H1 (cell line): ENCODE measurements around the gene ACTN4. TPM values are rescaled to one million over a fixed set of nuclear protein-coding genes. Genes with fewer than 3 reads are reported as not detected.

Experiments
- CTCF ChIA-PET: fragments of 300-600 bp; sonication (Branson Sonifier 250); formaldehyde crosslinking; loops from one replicate; lab custom pipeline; 2021; ENCODE audit not compliant: partially characterized antibody; lab: Charles Lee
- POLR2A ChIA-PET: fragments of 300-600 bp; sonication (Branson Sonifier 250); formaldehyde crosslinking; loops from one replicate; lab custom pipeline; 2021; ENCODE audit warnings: inconsistent platforms; ENCODE audit not compliant: partially characterized antibody; lab: Charles Lee
- DNase-seq, 2 experiments: peaks; one replicate each; pipeline versions ENCODE4 v3.0.0 to v3.0.0-alpha.2; 2010 to 2022; ENCODE audit warnings: low spot score in 2 of 2, low read depth in 1 of 2, mixed read lengths in 1 of 2
- FAIRE-seq: peaks from 2 replicates; lab custom pipeline; 2011; peaks lifted over from hg19 to GRCh38; lab: Jason Lieb, UNC
- H2AFZ ChIP-seq: 2 replicates; pipeline ENCODE4 v1.8.1; 2012; ENCODE audit warnings: low read length, inconsistent platforms
- H2AK5ac ChIP-seq: 2 replicates; pipeline ENCODE4 v1.6.1; 2013; ENCODE audit warnings: low read depth, low read length
- H2BK120ac ChIP-seq: replicated peaks from 2 replicates; pipeline ENCODE3; 2013; ENCODE audit warnings: low read depth, low read length, inconsistent platforms
- H2BK12ac ChIP-seq: 2 replicates; pipeline ENCODE4 v1.6.1; 2013; ENCODE audit warnings: low read depth, low read length
- H2BK15ac ChIP-seq: 2 replicates; pipeline ENCODE4 v1.6.1; 2013; ENCODE audit warnings: low read length
- H2BK20ac ChIP-seq: 2 replicates; pipeline ENCODE4 v1.6.1; 2013; ENCODE audit warnings: low read length
- H2BK5ac ChIP-seq: 2 replicates; pipeline ENCODE4 v1.6.1; 2013; ENCODE audit warnings: low read depth, low read length
- H3K14ac ChIP-seq: 2 replicates; pipeline ENCODE4 v1.6.1; 2013; ENCODE audit warnings: inconsistent platforms; ENCODE audit not compliant: insufficient read length
- H3K18ac ChIP-seq: 2 replicates; pipeline ENCODE4 v1.6.1; 2013; ENCODE audit warnings: low read length; ENCODE audit errors: extremely low read depth
- H3K23ac ChIP-seq: 2 replicates; pipeline ENCODE4 v1.6.1; 2013; ENCODE audit warnings: inconsistent platforms; ENCODE audit not compliant: insufficient read length
- H3K23me2 ChIP-seq: 2 replicates; pipeline ENCODE4 v1.6.1; 2013; ENCODE audit warnings: low read depth, low read length
- H3K27ac ChIP-seq: 2 replicates; pipeline ENCODE4 v1.6.1; 2011; ENCODE audit warnings: low read depth, low read length, inconsistent platforms
- H3K27me3 ChIP-seq, 4 experiments: replicated peaks in 1 of 4; 1 replicate in 1 of 4; 2 replicates in 3 of 4; pipeline versions ENCODE4 v1.6.1 to v1.8.1; 2011 to 2013; ENCODE audit warnings: low read length in 3 of 4, mild to moderate bottlenecking in 3 of 4, inconsistent platforms in 2 of 4, mixed read lengths in 2 of 4, moderate library complexity in 1 of 4; ENCODE audit not compliant: control insufficient read depth in 3 of 4, insufficient read depth in 3 of 4; ENCODE audit errors: extremely low read depth in 1 of 4
- H3K36me3 ChIP-seq, 4 experiments: 2 replicates each; pipeline versions ENCODE4 v1.6.1 to v1.8.1; 2011 to 2013; ENCODE audit warnings: mild to moderate bottlenecking in 4 of 4, low read length in 3 of 4, moderate library complexity in 2 of 4, control low read depth in 1 of 4, inconsistent platforms in 1 of 4; ENCODE audit not compliant: insufficient read depth in 4 of 4, control insufficient read depth in 2 of 4
- H3K4ac ChIP-seq: replicated peaks from 2 replicates; pipeline ENCODE3; 2013; ENCODE audit warnings: low read length, low read depth, mixed read lengths, inconsistent platforms; ENCODE audit not compliant: insufficient read length
- H3K4me1 ChIP-seq, 4 experiments: replicated peaks in 1 of 4; 1 replicate in 1 of 4; 2 replicates in 3 of 4; pipeline versions ENCODE4 v1.6.1 to v1.8.1; 2011 to 2013; ENCODE audit warnings: low read length in 3 of 4, inconsistent platforms in 2 of 4, mixed read lengths in 1 of 4; ENCODE audit not compliant: insufficient read depth in 4 of 4, control insufficient read depth in 3 of 4
- H3K4me2 ChIP-seq, 2 experiments: 2 replicates each; pipeline versions ENCODE4 v1.6.1 to v1.8.1; 2011 to 2013; ENCODE audit warnings: low read depth in 2 of 2, low read length in 2 of 2, control low read depth in 1 of 2, inconsistent platforms in 1 of 2, mild to moderate bottlenecking in 1 of 2; ENCODE audit not compliant: insufficient read depth in 1 of 2
- H3K4me3 ChIP-seq, 4 experiments: fragments of 200-600, 300-600 bp in 1 of 4; sonication (generic), shearing (Covaris generic), sonication (Bioruptor Twin) in 1 of 4; 2 replicates each; pipeline versions ENCODE4 v1.5.1 to v1.8.1; 2011 to 2016; ENCODE audit warnings: low read length in 4 of 4, low read depth in 3 of 4, control low read depth in 2 of 4, inconsistent platforms in 2 of 4, mild to moderate bottlenecking in 2 of 4, mixed read lengths in 1 of 4, moderate library complexity in 1 of 4; ENCODE audit not compliant: insufficient read depth in 2 of 4; ENCODE audit errors: extremely low read depth in 1 of 4
- H3K56ac ChIP-seq: replicated peaks from 2 replicates; pipeline ENCODE3; 2013; ENCODE audit warnings: low read depth, mild to moderate bottlenecking, mixed read lengths, low read length, inconsistent platforms; ENCODE audit not compliant: insufficient read length
- H3K79me1 ChIP-seq: 2 replicates; pipeline ENCODE4 v1.6.1; 2013; ENCODE audit warnings: low read depth, low read length, control low read depth
- H3K79me2 ChIP-seq, 2 experiments: 2 replicates each; pipeline versions ENCODE4 v1.6.1 to v1.8.1; 2012 to 2013; ENCODE audit warnings: low read length in 2 of 2, mild to moderate bottlenecking in 2 of 2, inconsistent platforms in 1 of 2; ENCODE audit not compliant: insufficient read depth in 2 of 2, control insufficient read depth in 1 of 2
- H3K9ac ChIP-seq, 4 experiments: replicated peaks in 1 of 4; 1 replicate in 1 of 4; 2 replicates in 3 of 4; pipeline versions ENCODE4 v1.6.1 to v1.8.1; 2011 to 2013; ENCODE audit warnings: low read depth in 3 of 4, low read length in 3 of 4, control low read depth in 2 of 4, mild to moderate bottlenecking in 2 of 4, moderate library complexity in 2 of 4, inconsistent platforms in 1 of 4; ENCODE audit errors: extremely low read depth in 1 of 4
- H3K9me3 ChIP-seq, 2 experiments: 2 replicates each; pipeline versions ENCODE4 v1.6.1 to v1.8.1; 2012 to 2013; ENCODE audit warnings: mild to moderate bottlenecking in 2 of 2, moderate library complexity in 2 of 2, control low read depth in 1 of 2, inconsistent platforms in 1 of 2, low read depth in 1 of 2, low read length in 1 of 2, mixed read lengths in 1 of 2; ENCODE audit not compliant: insufficient read depth in 2 of 2
- H4K20me1 ChIP-seq, 2 experiments: replicated peaks in 1 of 2; 2 replicates each; pipeline versions ENCODE3 to v1.8.1; 2011 to 2013; ENCODE audit warnings: inconsistent platforms in 2 of 2, low read length in 2 of 2, mild to moderate bottlenecking in 1 of 2; ENCODE audit not compliant: insufficient read depth in 2 of 2, control insufficient read depth in 1 of 2
- H4K5ac ChIP-seq: 2 replicates; pipeline ENCODE4 v1.6.1; 2013; ENCODE audit warnings: low read length, low read depth, mixed read lengths, inconsistent platforms; ENCODE audit not compliant: insufficient read length
- H4K8ac ChIP-seq: 2 replicates; pipeline ENCODE4 v1.8.0; 2013; ENCODE audit warnings: mild to moderate bottlenecking, moderate library complexity, low read length, inconsistent platforms; ENCODE audit not compliant: insufficient read depth; ENCODE audit errors: extremely low read depth
- H4K91ac ChIP-seq: replicated peaks from 2 replicates; pipeline ENCODE3; 2013; ENCODE audit warnings: low read length, mixed read lengths, inconsistent platforms; ENCODE audit not compliant: insufficient read length
- CTBP2 ChIP-seq: IDR thresholded peaks from 2 replicates; pipeline ENCODE4 v1.7.0; 2011; ENCODE audit warnings: borderline replicate concordance, mild to moderate bottlenecking, moderate library complexity, mixed read lengths, low read length; ENCODE audit not compliant: insufficient read depth, insufficient read length
- JUND ChIP-seq: IDR thresholded peaks from 2 replicates; pipeline ENCODE4 v1.6.1; 2011; ENCODE audit warnings: mild to moderate bottlenecking, improper control_type of control experiment, low read length
- KDM4A ChIP-seq: IDR thresholded peaks from one replicate; pipeline ENCODE4 v1.7.1; 2012; ENCODE audit warnings: low read depth, mild to moderate bottlenecking, moderate library complexity, low read length, inconsistent platforms; ENCODE audit not compliant: severe bottlenecking
- KDM5A ChIP-seq: fragments of 200-600 bp; IDR thresholded peaks from 2 replicates; pipeline ENCODE4 v1.7.1; 2012; ENCODE audit warnings: mild to moderate bottlenecking, low read length, inconsistent platforms, mixed read lengths
- POLR2AphosphoS5 ChIP-seq: IDR thresholded peaks from 2 replicates; pipeline ENCODE4 v1.6.1; 2011; ENCODE audit warnings: low read depth, low read length
- POU5F1 ChIP-seq: IDR thresholded peaks from 2 replicates; pipeline ENCODE4 v1.6.1; 2011; ENCODE audit warnings: low read depth, mild to moderate bottlenecking, low read length, moderate library complexity
- RBBP5 ChIP-seq: IDR thresholded peaks from 2 replicates; pipeline ENCODE4 v1.7.1; 2012; ENCODE audit warnings: low read depth, mild to moderate bottlenecking, inconsistent platforms, low read length, moderate library complexity, borderline replicate concordance
- RNF2 ChIP-seq: fragments of 200-900, 300-1000 bp; sonication (generic); IDR thresholded peaks from 2 replicates; pipeline ENCODE4 v1.7.1; 2016; ENCODE audit warnings: borderline replicate concordance, low read depth, mild to moderate bottlenecking, antibody characterized with exemption, low read length; ENCODE audit not compliant: poor library complexity, severe bottlenecking; ENCODE audit errors: missing control alignments
- SP4 ChIP-seq: IDR thresholded peaks from 2 replicates; pipeline ENCODE4 v1.6.1; 2012; ENCODE audit warnings: low read length, inconsistent platforms
- TBP ChIP-seq: IDR thresholded peaks from 2 replicates; pipeline ENCODE4 v1.6.1; 2011; ENCODE audit warnings: low read depth, low read length, improper control_type of control experiment
- WGBS, 2 experiments: shearing (Covaris generic) in 1 of 2; methylation state at CpG; one replicate each; pipeline versions ENCODE4 v1.1.6 to v1.1.7; 2013 to 2015; ENCODE audit warnings: low lambda C conversion rate in 2 of 2, mixed read lengths in 2 of 2, inconsistent platforms in 1 of 2, low coverage in 1 of 2, missing lambda C conversion rate in 1 of 2; ENCODE audit not compliant: insufficient replicate concordance in 2 of 2, insufficient coverage in 1 of 2, insufficient read length in 1 of 2; ENCODE audit errors: extremely low coverage in 1 of 2, missing lambda C conversion rate in 1 of 2; 5-methylcytosine and 5-hydroxymethylcytosine counted together
- polyA plus RNA-seq, 7 experiments: library from polyadenylated mRNA; depleted of rRNA in 3 of 7; stranded (reverse) in 5 of 7; unstranded in 2 of 7; fragments of >200 nt in 5 of 7; fragments of 200-250 nt in 2 of 7; gene quantifications; 1 replicate in 5 of 7; 2 replicates in 1 of 7; 4 replicates in 1 of 7; pipeline versions ENCODE4 v1.2.1 to v1.2.3, GENCODE V29; 2011 to 2013; ENCODE audit warnings: missing spikeins in 2 of 7, mixed read lengths in 2 of 7
- total RNA-seq: library from RNA; stranded (reverse); fragmentation: NEBNext Ultra II Directional; extraction: Animal tissue kit (Norgen Biotek cat#: 25700); gene quantifications from 2 replicates; pipeline ENCODE4 v1.2.1, GENCODE V29; 2021
- TF ChIP-seq, protein P1 (sequence below): IDR thresholded peaks from 2 replicates; pipeline ENCODE4 v1.6.1; 2012; ENCODE audit warnings: inconsistent platforms

Gene ACTN4
- total and polyA plus RNA-seq, 2 of the 8 experiments (the other 6 are each of a cell fraction or from before 2014, with no cell fraction given): 211 to 520 TPM

DNA sequence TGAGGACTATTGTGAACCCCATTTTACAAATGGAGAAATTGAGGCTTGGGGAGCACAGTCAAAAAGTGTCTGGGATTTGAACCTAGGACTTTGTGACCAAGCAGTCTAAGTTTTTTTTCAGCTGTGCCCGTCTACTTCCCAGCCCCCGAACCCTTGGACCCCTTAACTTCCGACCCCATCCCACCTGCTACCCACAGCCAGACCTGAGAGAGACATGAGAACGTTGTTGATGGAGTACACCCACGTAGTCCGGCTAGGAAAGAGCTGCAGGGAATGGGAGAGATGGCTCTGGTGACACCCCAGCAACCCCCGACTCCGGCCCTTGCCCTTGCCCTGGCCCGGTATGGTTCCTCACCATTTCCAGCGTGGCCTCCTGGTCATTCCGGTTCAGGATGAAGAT is 47.7 kb upstream of the ACTN4 start:
- Histone ChIP-seq H2BK120ac (no peak overlapping the region), H2BK20ac (no peak overlapping the region), H3K18ac (no peak overlapping the region), H3K56ac (no peak overlapping the region), H3K14ac (no peak overlapping the region), H4K91ac (no peak overlapping the region), H4K8ac (no peak overlapping the region), H3K27me3 (no peaks in the 10 kb centered on the region), H4K5ac (no peak overlapping the region), H3K4me3 (no peak overlapping the region), H2AK5ac (no peak overlapping the region), H3K36me3 (no peaks in the 10 kb centered on the region), H3K9ac (no peak overlapping the region), H3K4me2 (no peak overlapping the region), H4K20me1 (no peaks in the 10 kb centered on the region), H2AFZ (no peak overlapping the region), H3K23ac (no peak overlapping the region), H3K4me1 (peaks cover 0 to 6% (median 4%) of the 10 kb centered on the region in 4 experiments; a peak in 4 of 7 replicates), H3K79me1 (no peaks in the 10 kb centered on the region), H3K4ac (no peak overlapping the region), H2BK15ac (no peak overlapping the region), H3K79me2 (no peaks in the 10 kb centered on the region), H3K27ac (no peak overlapping the region), H2BK12ac (no peak overlapping the region), H3K9me3 (no peaks in the 10 kb centered on the region), H3K23me2 (peaks cover 6% of the 10 kb centered on the region; the same call in 1 of the 2 replicates), H2BK5ac (no peak overlapping the region)
- ChIA-PET CTCF (interaction anchor here (1.0 kb wide), 1 partner anchor 18 kb away, joined by 3 read pairs; no protein-coding TSS in a partner anchor), POLR2A (interaction anchor here (1.7 kb wide), 1 partner anchor 19 kb away, joined by 4 read pairs; the partner anchor contains the start of gene EIF3K)
- FAIRE-seq: no peak
- DNase-seq: no peak
- WGBS, 2 experiments: 89% methylated on average over 11 of the region's 11 CpGs; no CpG with 5 or more reads in 1 of the 2 experiments
- TF ChIP-seq JUND: no peak
- no peak for TF ChIP-seq RBBP5
- no peak for TF ChIP-seq SP4
- TF ChIP-seq KDM4A: no peak
- TF ChIP-seq, protein P1, sequence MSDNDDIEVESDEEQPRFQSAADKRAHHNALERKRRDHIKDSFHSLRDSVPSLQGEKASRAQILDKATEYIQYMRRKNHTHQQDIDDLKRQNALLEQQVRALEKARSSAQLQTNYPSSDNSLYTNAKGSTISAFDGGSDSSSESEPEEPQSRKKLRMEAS: no peak
- no peak for TF ChIP-seq TBP
- TF ChIP-seq POLR2AphosphoS5: no peak
- TF ChIP-seq RNF2: no peak
- no peak for TF ChIP-seq POU5F1
- TF ChIP-seq KDM5A: no peak
- no peak for TF ChIP-seq CTBP2
